HepG2 (cell line): Measurements from ENCODE around the gene RRAD. TPM values are rescaled to one million over a fixed set of nuclear protein-coding genes. Genes with fewer than 3 reads are reported as not detected.
A peak's percentile ranks its signal among the peaks of the same experiment; 100 is the strongest.

ENCODE experiments used
- CHD2 ChIP-seq: IDR thresholded peaks from 2 replicates; pipeline ENCODE4 v1.6.1; 2011; ENCODE audit warnings: low read depth, low read length, improper control_type of control experiment
- ELF1 ChIP-seq: sonication (generic); formaldehyde crosslinking; IDR thresholded peaks from 2 replicates; pipeline ENCODE4 v1.4.0; 2020; ENCODE audit warnings: missing genetic modification reagents
- FOXK1 ChIP-seq: sonication (generic); formaldehyde crosslinking; IDR thresholded peaks from 2 replicates; pipeline ENCODE4 v1.4.0; 2020; ENCODE audit warnings: low read depth, missing genetic modification reagents, borderline replicate concordance
- GATA4 ChIP-seq: sonication (generic); IDR thresholded peaks from 2 replicates; pipeline ENCODE4 v1.6.1; 2016; ENCODE audit warnings: antibody characterized with exemption, low read depth, borderline replicate concordance
- HOXA3 ChIP-seq: sonication (generic); formaldehyde crosslinking; IDR thresholded peaks from 2 replicates; pipeline ENCODE4 v1.5.0; 2020; ENCODE audit warnings: missing genetic modification reagents
- NR3C1 ChIP-seq: sonication (generic); formaldehyde crosslinking; IDR thresholded peaks from 2 replicates; pipeline ENCODE4 v1.4.0; 2020; ENCODE audit warnings: missing genetic modification reagents
- REXO4 ChIP-seq: sonication (generic); formaldehyde crosslinking; IDR thresholded peaks from 2 replicates; pipeline ENCODE4 v1.8.0; 2022; ENCODE audit warnings: missing genetic modification reagents, mild to moderate bottlenecking, borderline replicate concordance
- SIX4 ChIP-seq: sonication (generic); formaldehyde crosslinking; IDR thresholded peaks from 2 replicates; pipeline ENCODE4 v1.4.0; 2020; ENCODE audit warnings: missing genetic modification reagents
- TARDBP ChIP-seq: sonication (generic); formaldehyde crosslinking; IDR thresholded peaks from 2 replicates; pipeline ENCODE4 v1.8.0; 2022; ENCODE audit warnings: mild to moderate bottlenecking, missing genetic modification reagents
- TP53 ChIP-seq: sonication (generic); formaldehyde crosslinking; conservative IDR thresholded peaks from 2 replicates; pipeline ENCODE4 v1.4.0; 2020; ENCODE audit warnings: missing genetic modification reagents
- ZNF224 ChIP-seq: sonication (generic); formaldehyde crosslinking; IDR thresholded peaks from 2 replicates; pipeline ENCODE4 v1.5.0; 2020; ENCODE audit warnings: mild to moderate bottlenecking, missing genetic modification reagents
- ZNF335 ChIP-seq: sonication (generic); formaldehyde crosslinking; IDR thresholded peaks from 2 replicates; pipeline ENCODE4 v1.4.0; 2020; ENCODE audit warnings: missing genetic modification reagents
- ZNF530 ChIP-seq: sonication (generic); formaldehyde crosslinking; IDR thresholded peaks from 2 replicates; pipeline ENCODE4 v1.5.0; 2020; ENCODE audit warnings: low read depth, mild to moderate bottlenecking, missing genetic modification reagents
- ZNF556 ChIP-seq: sonication (generic); formaldehyde crosslinking; IDR thresholded peaks from 2 replicates; pipeline ENCODE4 v1.4.0; 2020; ENCODE audit warnings: mild to moderate bottlenecking, missing genetic modification reagents, borderline replicate concordance
- ZNF7 ChIP-seq: IDR thresholded peaks from 2 replicates; pipeline ENCODE4 v1.6.1; 2016; ENCODE audit warnings: missing biosample characterization, missing genetic modification reagents
- ZNF766 ChIP-seq: sonication (generic); formaldehyde crosslinking; IDR thresholded peaks from 2 replicates; pipeline ENCODE4 v1.5.0; 2020; ENCODE audit warnings: missing genetic modification reagents, borderline replicate concordance
- ZNF773 ChIP-seq: sonication (generic); formaldehyde crosslinking; IDR thresholded peaks from 2 replicates; pipeline ENCODE4 v1.4.0; 2020; ENCODE audit warnings: missing genetic modification reagents, borderline replicate concordance
- polyA plus RNA-seq, 8 experiments: library from polyadenylated mRNA; depleted of rRNA in 3 of 8; stranded (reverse) in 7 of 8; unstranded in 1 of 8; fragments of >200 nt; fragmentation: Illumina TruSeq in 4 of 8; extraction: Trizol in 4 of 8; gene quantifications; 2 replicates each; pipeline versions ENCODE4 v1.2.1 to v1.2.3, GENCODE V29; 2011 to 2016; ENCODE audit warnings: low read depth in 4 of 8, missing spikeins in 1 of 8, mixed read lengths in 1 of 8; ENCODE audit not compliant: insufficient read depth in 1 of 8
- total RNA-seq, 5 experiments: library from RNA; depleted of rRNA; stranded (reverse); fragments of >200 nt; fragmentation: Illumina TruSeq; extraction: Trizol; gene quantifications; 2 replicates each; pipeline ENCODE4 v1.2.3, GENCODE V29; 2016; ENCODE audit warnings: low read depth in 1 of 5
- TF ChIP-seq, protein P1 (sequence below): sonication (generic); formaldehyde crosslinking; conservative IDR thresholded peaks from 2 replicates; pipeline ENCODE4 v1.4.0; 2020; ENCODE audit warnings: missing genetic modification reagents
- TF ChIP-seq, protein P2 (sequence below): sonication (generic); formaldehyde crosslinking; IDR thresholded peaks from 2 replicates; pipeline ENCODE4 v1.5.0; 2020; ENCODE audit warnings: missing genetic modification reagents, mild to moderate bottlenecking, borderline replicate concordance
- TF ChIP-seq, protein P3 (sequence below): sonication (generic); formaldehyde crosslinking; IDR thresholded peaks from 2 replicates; pipeline ENCODE4 v1.5.0; 2020; ENCODE audit warnings: mild to moderate bottlenecking, low read depth, missing genetic modification reagents, borderline replicate concordance
- TF ChIP-seq, protein P4 (sequence below): sonication (generic); formaldehyde crosslinking; IDR thresholded peaks from 2 replicates; pipeline ENCODE4 v1.5.1; 2020; ENCODE audit warnings: missing genetic modification reagents, mild to moderate bottlenecking, borderline replicate concordance
- TF ChIP-seq, protein P5 (sequence below): sonication (generic); formaldehyde crosslinking; conservative IDR thresholded peaks from 2 replicates; pipeline ENCODE4 v1.8.0; 2022; ENCODE audit warnings: low read depth, missing genetic modification reagents

Gene RRAD
- total and polyA plus RNA-seq, 2 of the 13 experiments (the other 11 are each of a cell fraction or from before 2014, with no cell fraction given) = 0.80 to 1.1 TPM

DNA sequence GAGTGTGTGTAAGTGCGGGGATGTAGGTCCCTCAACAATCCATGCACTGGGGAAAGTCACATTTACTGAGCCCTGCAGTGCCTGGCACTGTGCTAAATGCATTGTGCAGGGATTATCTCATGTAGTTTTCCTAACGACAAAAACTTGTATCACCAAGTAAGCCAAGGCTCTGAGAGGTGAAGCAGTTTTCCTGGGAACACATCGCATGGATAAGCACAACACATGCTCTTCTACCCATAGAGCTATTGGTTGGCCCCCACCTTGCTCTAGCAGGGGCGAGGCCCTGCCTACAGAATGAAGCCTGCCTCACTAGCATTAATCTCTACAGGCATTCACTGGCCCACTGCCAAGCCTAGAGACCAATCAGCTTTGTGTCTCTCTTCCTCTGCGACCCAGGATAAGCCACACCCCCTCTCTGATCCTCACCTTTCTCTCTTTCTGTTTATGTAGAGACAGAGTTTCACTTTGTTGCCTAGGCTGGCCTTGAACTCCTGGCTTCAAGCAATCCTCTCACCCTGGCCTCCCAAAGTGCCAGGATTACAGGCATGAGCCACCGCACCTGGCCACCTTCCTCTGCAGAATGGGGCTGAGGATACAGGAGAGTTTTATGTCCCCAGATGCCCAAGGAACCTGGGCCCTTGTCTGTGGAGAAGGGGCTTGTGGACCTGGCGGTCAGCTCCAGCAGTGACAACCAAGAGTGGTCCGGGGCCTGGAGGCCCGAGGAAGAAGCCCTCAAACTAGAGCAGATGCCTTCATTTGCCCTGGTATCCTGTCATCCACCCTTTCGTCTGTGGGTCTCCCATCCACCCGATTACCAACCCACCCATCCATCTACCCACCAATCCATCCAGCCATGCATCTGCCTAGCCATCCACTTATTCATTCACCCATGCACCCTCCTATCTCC lies 19.4 kb downstream of the RRAD start (continued):
- TF ChIP-seq, protein P1, sequence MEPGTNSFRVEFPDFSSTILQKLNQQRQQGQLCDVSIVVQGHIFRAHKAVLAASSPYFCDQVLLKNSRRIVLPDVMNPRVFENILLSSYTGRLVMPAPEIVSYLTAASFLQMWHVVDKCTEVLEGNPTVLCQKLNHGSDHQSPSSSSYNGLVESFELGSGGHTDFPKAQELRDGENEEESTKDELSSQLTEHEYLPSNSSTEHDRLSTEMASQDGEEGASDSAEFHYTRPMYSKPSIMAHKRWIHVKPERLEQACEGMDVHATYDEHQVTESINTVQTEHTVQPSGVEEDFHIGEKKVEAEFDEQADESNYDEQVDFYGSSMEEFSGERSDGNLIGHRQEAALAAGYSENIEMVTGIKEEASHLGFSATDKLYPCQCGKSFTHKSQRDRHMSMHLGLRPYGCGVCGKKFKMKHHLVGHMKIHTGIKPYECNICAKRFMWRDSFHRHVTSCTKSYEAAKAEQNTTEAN (CRISPR knock-in tag) = peak; percentile 84
- TF ChIP-seq GATA4 (peak; percentile 19; the same call in 1 of the 2 replicates), ZNF224 (CRISPR knock-in tag) (no peak; the same call in 1 of the 2 replicates), ZNF773 (CRISPR knock-in tag) (no peak), TP53 (CRISPR knock-in tag) (peak; percentile 53; the same call in 1 of the 2 replicates), ZNF556 (CRISPR knock-in tag) (no peak), REXO4 (CRISPR knock-in tag) (no peak), CHD2 (no peak), ZNF530 (CRISPR knock-in tag) (no peak), ELF1 (peak; percentile 36; the same call in 1 of the 2 replicates), ZNF335 (CRISPR knock-in tag) (no peak), ZNF7 (CRISPR knock-in tag) (no peak), SIX4 (no peak), HOXA3 (CRISPR knock-in tag) (peak; percentile 81), FOXK1 (peak; percentile 80; the same call in 1 of the 2 replicates), TARDBP (CRISPR knock-in tag) (peak; percentile 61; the same call in 1 of the 2 replicates), ZNF766 (CRISPR knock-in tag) (0 out of 2 replicates have a peak, but pooled peaks have one; percentile 69), NR3C1 (CRISPR knock-in tag) (no peak)
- TF ChIP-seq, protein P2, sequence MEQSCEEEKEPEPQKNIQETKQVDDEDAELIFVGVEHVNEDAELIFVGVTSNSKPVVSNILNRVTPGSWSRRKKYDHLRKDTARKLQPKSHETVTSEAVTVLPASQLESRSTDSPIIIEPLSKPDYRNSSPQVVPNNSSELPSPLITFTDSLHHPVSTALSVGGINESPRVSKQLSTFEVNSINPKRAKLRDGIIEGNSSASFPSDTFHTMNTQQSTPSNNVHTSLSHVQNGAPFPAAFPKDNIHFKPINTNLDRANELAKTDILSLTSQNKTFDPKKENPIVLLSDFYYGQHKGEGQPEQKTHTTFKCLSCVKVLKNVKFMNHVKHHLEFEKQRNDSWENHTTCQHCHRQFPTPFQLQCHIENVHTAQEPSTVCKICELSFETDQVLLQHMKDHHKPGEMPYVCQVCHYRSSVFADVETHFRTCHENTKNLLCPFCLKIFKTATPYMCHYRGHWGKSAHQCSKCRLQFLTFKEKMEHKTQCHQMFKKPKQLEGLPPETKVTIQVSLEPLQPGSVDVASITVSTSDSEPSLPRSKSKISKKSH (CRISPR knock-in tag) = peak; percentile 37; the same call in 1 of the 2 replicates
- TF ChIP-seq, protein P3, sequence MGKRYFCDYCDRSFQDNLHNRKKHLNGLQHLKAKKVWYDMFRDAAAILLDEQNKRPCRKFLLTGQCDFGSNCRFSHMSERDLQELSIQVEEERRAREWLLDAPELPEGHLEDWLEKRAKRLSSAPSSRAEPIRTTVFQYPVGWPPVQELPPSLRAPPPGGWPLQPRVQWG = no peak
- TF ChIP-seq, protein P4, sequence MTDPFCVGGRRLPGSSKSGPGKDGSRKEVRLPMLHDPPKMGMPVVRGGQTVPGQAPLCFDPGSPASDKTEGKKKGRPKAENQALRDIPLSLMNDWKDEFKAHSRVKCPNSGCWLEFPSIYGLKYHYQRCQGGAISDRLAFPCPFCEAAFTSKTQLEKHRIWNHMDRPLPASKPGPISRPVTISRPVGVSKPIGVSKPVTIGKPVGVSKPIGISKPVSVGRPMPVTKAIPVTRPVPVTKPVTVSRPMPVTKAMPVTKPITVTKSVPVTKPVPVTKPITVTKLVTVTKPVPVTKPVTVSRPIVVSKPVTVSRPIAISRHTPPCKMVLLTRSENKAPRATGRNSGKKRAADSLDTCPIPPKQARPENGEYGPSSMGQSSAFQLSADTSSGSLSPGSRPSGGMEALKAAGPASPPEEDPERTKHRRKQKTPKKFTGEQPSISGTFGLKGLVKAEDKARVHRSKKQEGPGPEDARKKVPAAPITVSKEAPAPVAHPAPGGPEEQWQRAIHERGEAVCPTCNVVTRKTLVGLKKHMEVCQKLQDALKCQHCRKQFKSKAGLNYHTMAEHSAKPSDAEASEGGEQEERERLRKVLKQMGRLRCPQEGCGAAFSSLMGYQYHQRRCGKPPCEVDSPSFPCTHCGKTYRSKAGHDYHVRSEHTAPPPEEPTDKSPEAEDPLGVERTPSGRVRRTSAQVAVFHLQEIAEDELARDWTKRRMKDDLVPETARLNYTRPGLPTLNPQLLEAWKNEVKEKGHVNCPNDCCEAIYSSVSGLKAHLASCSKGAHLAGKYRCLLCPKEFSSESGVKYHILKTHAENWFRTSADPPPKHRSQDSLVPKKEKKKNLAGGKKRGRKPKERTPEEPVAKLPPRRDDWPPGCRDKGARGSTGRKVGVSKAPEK (CRISPR knock-in tag) = no peak
- TF ChIP-seq, protein P5, sequence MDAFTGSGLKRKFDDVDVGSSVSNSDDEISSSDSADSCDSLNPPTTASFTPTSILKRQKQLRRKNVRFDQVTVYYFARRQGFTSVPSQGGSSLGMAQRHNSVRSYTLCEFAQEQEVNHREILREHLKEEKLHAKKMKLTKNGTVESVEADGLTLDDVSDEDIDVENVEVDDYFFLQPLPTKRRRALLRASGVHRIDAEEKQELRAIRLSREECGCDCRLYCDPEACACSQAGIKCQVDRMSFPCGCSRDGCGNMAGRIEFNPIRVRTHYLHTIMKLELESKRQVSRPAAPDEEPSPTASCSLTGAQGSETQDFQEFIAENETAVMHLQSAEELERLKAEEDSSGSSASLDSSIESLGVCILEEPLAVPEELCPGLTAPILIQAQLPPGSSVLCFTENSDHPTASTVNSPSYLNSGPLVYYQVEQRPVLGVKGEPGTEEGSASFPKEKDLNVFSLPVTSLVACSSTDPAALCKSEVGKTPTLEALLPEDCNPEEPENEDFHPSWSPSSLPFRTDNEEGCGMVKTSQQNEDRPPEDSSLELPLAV = no peak
